Activated CD4-positive, alpha-beta T cell treated with anti-CD3 and anti-CD28 coated beads, Interleukin-2, amount 10 ng/mL, durations not matched to agents 24 days and 14 days (primary cell): ENCODE data around the gene HSPA6. TPM values are rescaled to one million over a fixed set of nuclear protein-coding genes. Genes with fewer than 3 reads are reported as not detected.
"Not testable (repeated sequence)": the region's sequence is repeated elsewhere in the genome, so short reads cannot be mapped to it uniquely, and the experiment has no call there.

Experiments used
- DNase-seq: peaks from one replicate; pipeline ENCODE4 v3.0.0; 2022
- H3K27ac Mint-ChIP-seq: one replicate; pipeline ENCODE4 v1.8.0; 2022; ENCODE audit warnings: mild to moderate bottlenecking, mixed read lengths
- H3K27me3 Mint-ChIP-seq: one replicate; pipeline ENCODE4 v1.8.0; 2022; ENCODE audit warnings: mixed read lengths
- H3K36me3 Mint-ChIP-seq: one replicate; pipeline ENCODE4 v1.8.0; 2022; ENCODE audit warnings: low read depth, mild to moderate bottlenecking, mixed read lengths
- H3K4me1 Mint-ChIP-seq: one replicate; pipeline ENCODE4 v1.8.0; 2021; ENCODE audit warnings: mixed read lengths
- H3K4me3 Mint-ChIP-seq: one replicate; pipeline ENCODE4 v1.8.0; 2022; ENCODE audit warnings: mild to moderate bottlenecking, moderate library complexity, mixed read lengths
- H3K9me3 Mint-ChIP-seq: one replicate; pipeline ENCODE4 v1.8.0; 2021; ENCODE audit warnings: mixed read lengths
- intact Hi-C: fragments of 100-400 bp; cut with micrococcal nuclease; formaldehyde crosslinking; loops from one replicate; pipeline ENCODE4 v1.15.1; 2023
- total RNA-seq: library from RNA; stranded (reverse); gene quantifications from 2 replicates; pipeline ENCODE4 v1.2.3, GENCODE V29; 2022

The HSPA6 gene
- total RNA-seq, 1 donor from 2014 or later = 0.91 TPM

- H3K9me3 Mint-ChIP-seq, H3K4me3 Mint-ChIP-seq, H3K36me3 Mint-ChIP-seq: not testable (repeated sequence)
- intact Hi-C loops = loop anchor here (10.0 kb wide), 1 partner anchor 48 kb away; no protein-coding TSS in a partner anchor
- peak; percentile 54 for DNase-seq
- Mint-ChIP-seq H3K27me3 (peaks cover 19% of the 10 kb centered on the region), H3K27ac (peak overlapping the region; percentile 2), H3K4me1 (peaks cover 20% of the 10 kb centered on the region)
Observed at GRCh38 chr1:161532644-161533567, 8.6 kb downstream of the HSPA6 start.

GRCh38 chr1:161537068-161537669, 12.8 kb downstream of the HSPA6 start:
- not testable (repeated sequence) for H3K27me3 Mint-ChIP-seq, H3K4me3 Mint-ChIP-seq, H3K9me3 Mint-ChIP-seq, H3K27ac Mint-ChIP-seq, H3K36me3 Mint-ChIP-seq
- peak; percentile 50 for DNase-seq
- intact Hi-C loops = loop anchor here (10.0 kb wide), 1 partner anchor 52 kb away; no protein-coding TSS in a partner anchor
- peaks cover 27% of the 10 kb centered on the region for H3K4me1 Mint-ChIP-seq

- Mint-ChIP-seq H3K4me1 (peaks cover 39% of the 10 kb centered on the region), H3K4me3 (peak overlapping the region; percentile 38)
- H3K27ac Mint-ChIP-seq, H3K27me3 Mint-ChIP-seq, H3K9me3 Mint-ChIP-seq, DNase-seq, H3K36me3 Mint-ChIP-seq: not testable (repeated sequence)
- intact Hi-C loops = loop anchor here (10.0 kb wide), 1 partner anchor 54 kb away; no protein-coding TSS in a partner anchor
Observed at GRCh38 chr1:161538925-161539479, 14.7 kb downstream of the HSPA6 start.

- not testable (repeated sequence) for H3K36me3 Mint-ChIP-seq, H3K9me3 Mint-ChIP-seq, H3K27me3 Mint-ChIP-seq
- peak; percentile 97 for DNase-seq
- Mint-ChIP-seq H3K4me1 (peaks cover 39% of the 10 kb centered on the region), H3K4me3 (peak overlapping the region; percentile 86), H3K27ac (peak overlapping the region; percentile 88)
- intact Hi-C loops = loop anchor here (1.0 to 10.0 kb wide), 4 partner anchors 9 to 187 kb away; no protein-coding TSS in a partner anchor
Observed at GRCh38 chr1:161539731-161540569, 15.6 kb downstream of the HSPA6 start.

- Mint-ChIP-seq H3K4me1 (peaks cover 42% of the 10 kb centered on the region), H3K27ac (peak overlapping the region; percentile 88)
- intact Hi-C loops = loop anchor here (1.0 to 5.0 kb wide), 3 partner anchors 9 to 187 kb away; no protein-coding TSS in a partner anchor
Observed at GRCh38 chr1:161540570-161540960, 16.2 kb downstream of the HSPA6 start.

GRCh38 chr1:161542091-161542559, 17.8 kb downstream of the HSPA6 start:
- H3K9me3 Mint-ChIP-seq, H3K27me3 Mint-ChIP-seq, H3K36me3 Mint-ChIP-seq: not testable (repeated sequence)
- peak; percentile 87 for DNase-seq
- Mint-ChIP-seq H3K4me1 (peaks cover 42% of the 10 kb centered on the region), H3K4me3 (peak overlapping the region; percentile 62), H3K27ac (peak overlapping the region; percentile 23)
- intact Hi-C loops = loop anchor here (2.0 to 5.0 kb wide), 2 partner anchors 185 to 203 kb away; no protein-coding TSS in a partner anchor

More at GRCh38 chr1:161540570-161540960, 16.2 kb downstream of the HSPA6 start:
- DNase-seq = peak; percentile 72
- H3K9me3 Mint-ChIP-seq, H3K36me3 Mint-ChIP-seq, H3K27me3 Mint-ChIP-seq: not testable (repeated sequence)
- peak overlapping the region; percentile 86 for H3K4me3 Mint-ChIP-seq

GRCh38 chr1:161543125-161543524, 18.8 kb downstream of the HSPA6 start:
- peak overlapping the region; percentile 29 for H3K27ac Mint-ChIP-seq
- peak overlapping the region; percentile 62 for H3K4me3 Mint-ChIP-seq
- H3K9me3 Mint-ChIP-seq, H3K27me3 Mint-ChIP-seq, H3K36me3 Mint-ChIP-seq, DNase-seq: not testable (repeated sequence)
- intact Hi-C loops = loop anchor here (2.0 to 5.0 kb wide), 2 partner anchors 184 to 202 kb away; no protein-coding TSS in a partner anchor
- peaks cover 38% of the 10 kb centered on the region for H3K4me1 Mint-ChIP-seq

- H3K4me3 Mint-ChIP-seq, H3K27me3 Mint-ChIP-seq, H3K36me3 Mint-ChIP-seq, DNase-seq, H3K27ac Mint-ChIP-seq, H3K9me3 Mint-ChIP-seq, intact Hi-C loops: not testable (repeated sequence)
- peaks cover 32% of the 10 kb centered on the region for H3K4me1 Mint-ChIP-seq
Observed at GRCh38 chr1:161545005-161545731, 20.8 kb downstream of the HSPA6 start.

GRCh38 chr1:161547995-161548741, 23.8 kb downstream of the HSPA6 start:
- H3K4me1 Mint-ChIP-seq, intact Hi-C loops, H3K4me3 Mint-ChIP-seq, H3K36me3 Mint-ChIP-seq, H3K27ac Mint-ChIP-seq, DNase-seq, H3K9me3 Mint-ChIP-seq, H3K27me3 Mint-ChIP-seq: not testable (repeated sequence)

- intact Hi-C loops, H3K4me3 Mint-ChIP-seq, H3K9me3 Mint-ChIP-seq, H3K27ac Mint-ChIP-seq, H3K27me3 Mint-ChIP-seq, H3K4me1 Mint-ChIP-seq, H3K36me3 Mint-ChIP-seq, DNase-seq: not testable (repeated sequence)
Observed at GRCh38 chr1:161548749-161549406, 24.5 kb downstream of the HSPA6 start.

GRCh38 chr1:161549652-161550051, 25.3 kb downstream of the HSPA6 start, which contains the start of gene FCGR3A:
TSS of gene FCGR3A (minus strand) at chr1:161549818. CDS start at chr1:161549736, 82 bp downstream.
- no peak within 1 kb of the TSS for H3K27ac Mint-ChIP-seq
- no peaks in the 10 kb centered on the region for H3K36me3 Mint-ChIP-seq
- intact Hi-C loops = no loop called here
- no peaks in the 10 kb centered on the region for H3K27me3 Mint-ChIP-seq
- DNase-seq = no peak
- no peak within 1 kb of the TSS for H3K4me3 Mint-ChIP-seq
- peaks cover 5% of the 10 kb centered on the region for H3K4me1 Mint-ChIP-seq
- H3K9me3 Mint-ChIP-seq = peaks cover 3% of the 10 kb centered on the region

GRCh38 chr1:161550942-161551341, 26.6 kb downstream of the HSPA6 start:
- H3K27me3 Mint-ChIP-seq, H3K36me3 Mint-ChIP-seq, intact Hi-C loops, H3K9me3 Mint-ChIP-seq, H3K27ac Mint-ChIP-seq, H3K4me3 Mint-ChIP-seq, DNase-seq: not testable (repeated sequence)
- peaks cover 10% of the 10 kb centered on the region for H3K4me1 Mint-ChIP-seq
